HG03108 (cell line): Measurements from ENCODE around the gene ANGEL1.
A peak's percentile ranks its signal among the peaks of the same experiment; 100 is the strongest.

Experiments used
- ATAC-seq: cut with Tn5 transposase; IDR thresholded peaks from one replicate; pipeline ENCODE4 v1.9.1; 2021; ENCODE audit warnings: moderate library complexity; ENCODE audit not compliant: unreplicated experiment

Gene ANGEL1

GRCh38 chr14:76820700-76821099, 8.0 kb upstream of the ANGEL1 start:
- no peak for ATAC-seq

DNA sequence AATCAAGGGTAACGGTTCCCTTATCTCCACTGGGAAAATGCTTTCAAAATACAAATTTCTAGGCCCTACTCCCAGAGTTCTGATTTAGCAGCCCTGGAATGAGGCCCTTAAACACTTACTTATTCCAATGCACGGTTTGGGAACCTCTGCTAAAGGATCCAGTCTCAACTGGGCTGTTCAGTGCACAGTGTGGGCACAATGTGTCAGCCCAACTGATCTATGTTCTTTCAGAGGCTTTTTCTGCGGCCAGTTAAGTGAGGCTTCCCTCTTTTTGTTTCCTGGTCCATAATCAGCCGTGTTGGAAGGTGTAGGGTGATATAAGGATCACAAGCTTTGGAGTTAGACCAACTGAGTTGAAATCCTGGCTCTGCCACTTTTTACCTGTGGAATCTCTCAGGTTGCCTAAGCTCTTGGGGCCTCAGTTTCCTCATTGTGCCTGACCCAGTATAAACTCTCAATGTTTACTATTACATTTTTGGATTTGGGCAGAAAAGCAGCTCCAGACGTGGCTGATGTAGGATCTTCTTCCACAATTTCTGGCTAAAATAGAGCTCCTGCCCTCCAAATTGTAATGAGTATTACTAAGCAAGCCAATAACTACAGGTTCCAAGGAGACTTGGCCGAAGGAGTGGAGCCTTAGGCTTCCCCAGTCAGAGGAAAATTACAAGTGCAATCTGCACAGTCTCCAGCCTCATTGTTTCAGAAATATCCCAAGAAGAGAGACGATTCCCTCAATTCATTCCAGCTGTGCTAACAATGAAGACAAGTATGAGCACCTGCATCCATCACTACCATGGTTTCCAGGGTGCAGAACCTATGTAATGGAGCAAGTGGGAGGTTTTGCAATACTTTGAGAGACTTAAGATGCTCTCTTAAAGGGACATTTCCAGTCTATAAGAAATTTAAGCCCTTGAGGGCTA, 2.3 kb upstream of the ANGEL1 start:
- no peak for ATAC-seq

- ATAC-seq, result peak; percentile 5
Measured at GRCh38 chr14:76812093-76812421, 625 bp downstream of the ANGEL1 start.

- no peak for ATAC-seq
Measured at GRCh38 chr14:76811561-76811960, 1.1 kb downstream of the ANGEL1 start.

- ATAC-seq, result no peak
Measured at GRCh38 chr14:76810953-76811400, 1.7 kb downstream of the ANGEL1 start.

DNA sequence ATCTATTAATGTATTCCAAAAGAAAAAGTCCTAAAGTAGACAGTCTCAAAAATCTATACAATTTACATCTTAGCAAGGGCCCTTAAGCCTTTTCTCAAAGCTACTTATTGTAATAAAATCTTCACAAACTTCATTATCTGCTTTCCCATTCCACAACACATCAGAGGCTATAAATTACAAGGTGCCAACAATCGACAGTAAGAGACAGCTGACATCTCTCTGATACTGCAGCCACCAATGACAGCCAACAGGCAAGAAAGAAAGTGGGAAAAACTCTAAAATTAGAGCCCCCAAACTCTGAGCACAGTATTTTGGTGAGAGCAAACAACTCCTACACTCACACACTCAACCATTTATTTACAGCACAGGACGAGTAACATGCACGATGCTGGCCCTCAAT, 2.2 kb downstream of the ANGEL1 start:
- ATAC-seq, result no peak

DNA sequence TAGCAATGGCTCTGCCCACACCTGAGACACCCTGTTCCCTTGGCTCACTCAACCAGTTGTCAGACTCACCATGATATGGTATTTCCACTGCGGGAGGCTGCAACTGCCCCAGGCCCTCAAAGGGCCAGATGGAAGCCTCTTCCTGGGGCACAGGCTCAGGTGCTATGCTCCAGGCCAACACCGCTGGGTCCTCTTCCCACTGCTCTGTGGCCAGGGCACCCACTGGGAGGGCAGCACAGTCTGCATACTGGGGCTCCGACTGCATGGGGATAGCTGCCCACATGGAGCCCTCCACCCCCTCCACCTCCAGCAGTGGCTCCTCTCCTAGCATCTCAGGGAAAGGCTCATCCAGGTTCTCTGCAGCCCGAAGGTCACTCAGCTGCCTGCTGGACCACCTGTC, 3.7 kb downstream of the ANGEL1 start:
- ATAC-seq, result no peak

- ATAC-seq, result no peak
Measured at GRCh38 chr14:76808011-76808410, 4.7 kb downstream of the ANGEL1 start.

GRCh38 chr14:76806446-76806845, 6.2 kb downstream of the ANGEL1 start:
- no peak for ATAC-seq

DNA sequence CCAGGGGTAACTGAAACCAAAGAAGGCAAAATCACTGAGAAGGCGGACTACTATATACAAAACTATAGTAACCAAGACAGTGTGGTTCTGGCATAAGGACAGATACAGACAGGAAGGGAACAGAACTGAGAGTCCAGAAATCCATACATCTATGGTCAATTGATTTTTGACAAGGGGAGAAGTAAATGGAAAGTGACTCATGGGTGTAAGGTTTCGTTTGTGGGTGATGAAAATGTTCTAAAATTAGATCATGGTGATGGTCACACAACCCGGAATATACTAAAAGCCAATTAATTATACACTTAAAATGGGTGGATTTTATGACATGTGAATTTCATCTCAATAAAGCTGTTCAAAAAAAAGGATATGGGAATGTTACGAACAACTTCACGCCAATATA, 18.7 kb downstream of the ANGEL1 start:
- no peak for ATAC-seq

DNA sequence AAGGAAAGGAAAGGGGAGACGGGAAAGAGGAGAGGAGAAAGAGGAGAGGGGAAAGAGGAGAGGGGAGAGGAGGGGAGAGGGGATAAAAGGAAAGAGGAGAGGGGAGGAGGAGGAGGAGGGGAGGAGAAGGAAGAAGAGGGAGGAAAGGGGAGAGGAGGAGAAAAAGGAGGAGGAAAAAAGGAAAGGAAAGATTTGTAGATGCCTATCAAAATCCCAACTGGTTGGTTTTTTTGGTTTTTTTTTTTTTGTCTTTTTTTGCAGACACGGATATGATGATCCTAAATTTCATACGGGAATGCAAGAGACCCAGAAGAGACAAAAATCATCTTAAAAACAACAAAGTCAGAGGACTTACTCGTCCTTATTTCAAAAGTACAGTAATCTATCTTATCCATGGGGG, 19.4 kb downstream of the ANGEL1 start:
- no peak for ATAC-seq

DNA sequence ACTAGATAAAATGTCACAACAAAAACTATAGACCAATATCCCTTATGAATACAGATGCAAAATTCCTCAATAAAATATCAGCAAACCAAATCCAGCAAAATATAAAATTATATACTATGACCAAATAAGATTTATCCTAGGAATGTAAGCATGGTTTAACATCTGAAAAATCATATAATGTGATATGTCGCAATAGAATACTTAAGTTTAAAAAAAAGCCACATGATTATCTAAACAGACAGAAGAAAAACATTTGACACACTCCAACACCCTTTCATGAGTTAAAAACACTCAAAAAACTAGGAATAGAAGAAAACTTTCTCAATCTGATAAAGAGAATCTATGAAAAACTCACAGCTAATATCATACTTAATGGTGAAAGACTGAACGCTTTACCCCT, 20.3 kb downstream of the ANGEL1 start:
- ATAC-seq, result no peak

DNA sequence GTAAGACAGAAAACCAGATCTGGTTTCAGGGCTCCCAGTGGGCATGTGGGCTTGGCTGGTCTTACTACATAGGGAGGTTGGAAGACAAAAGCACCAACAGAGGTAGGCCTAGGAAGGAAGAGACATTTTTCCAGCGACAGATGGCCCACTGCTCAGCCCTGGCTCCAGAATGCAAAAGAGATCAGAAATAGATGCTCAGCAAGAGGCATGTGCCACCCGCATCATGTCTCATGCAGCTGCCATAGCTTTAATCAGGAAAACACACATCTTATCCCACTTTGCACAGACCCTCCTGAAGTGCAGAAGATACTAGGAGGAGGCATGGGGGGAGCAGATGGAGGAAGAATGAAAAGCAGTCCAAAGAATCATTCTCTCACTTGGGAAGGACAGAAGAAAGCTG, 26.1 kb downstream of the ANGEL1 start:
- ATAC-seq, result no peak

GRCh38 chr14:76784881-76785280, 27.8 kb downstream of the ANGEL1 start:
- no peak for ATAC-seq

DNA sequence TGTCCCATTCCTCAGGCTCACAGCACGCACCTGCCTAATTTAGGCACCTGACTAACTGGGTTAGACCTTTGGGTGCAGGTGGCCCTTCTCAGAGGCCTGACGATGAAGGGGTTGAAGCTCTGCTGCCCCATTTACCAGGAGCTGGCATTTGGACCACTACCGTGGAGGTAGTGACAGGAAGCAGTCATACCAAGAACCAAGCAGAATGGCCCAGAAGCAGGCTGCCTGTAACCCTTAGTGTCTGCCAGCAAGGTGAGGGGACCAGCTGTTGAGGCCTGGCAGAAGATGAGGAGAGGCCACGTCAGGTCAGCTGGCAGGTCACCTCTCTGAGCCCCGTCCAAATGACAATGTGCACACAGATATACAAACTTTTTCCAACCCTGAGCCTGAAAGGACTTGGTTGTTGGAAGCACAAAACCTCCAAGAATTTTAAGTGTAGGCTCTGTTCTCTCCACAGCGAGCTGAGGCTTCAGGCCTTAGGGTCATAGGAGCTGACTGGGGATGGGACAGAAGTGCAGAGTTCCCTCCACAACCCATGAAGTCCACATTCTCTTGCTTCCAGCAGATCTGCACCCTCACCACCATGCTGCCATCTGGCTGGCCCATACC, 28.3 kb downstream of the ANGEL1 start:
- no peak for ATAC-seq

DNA sequence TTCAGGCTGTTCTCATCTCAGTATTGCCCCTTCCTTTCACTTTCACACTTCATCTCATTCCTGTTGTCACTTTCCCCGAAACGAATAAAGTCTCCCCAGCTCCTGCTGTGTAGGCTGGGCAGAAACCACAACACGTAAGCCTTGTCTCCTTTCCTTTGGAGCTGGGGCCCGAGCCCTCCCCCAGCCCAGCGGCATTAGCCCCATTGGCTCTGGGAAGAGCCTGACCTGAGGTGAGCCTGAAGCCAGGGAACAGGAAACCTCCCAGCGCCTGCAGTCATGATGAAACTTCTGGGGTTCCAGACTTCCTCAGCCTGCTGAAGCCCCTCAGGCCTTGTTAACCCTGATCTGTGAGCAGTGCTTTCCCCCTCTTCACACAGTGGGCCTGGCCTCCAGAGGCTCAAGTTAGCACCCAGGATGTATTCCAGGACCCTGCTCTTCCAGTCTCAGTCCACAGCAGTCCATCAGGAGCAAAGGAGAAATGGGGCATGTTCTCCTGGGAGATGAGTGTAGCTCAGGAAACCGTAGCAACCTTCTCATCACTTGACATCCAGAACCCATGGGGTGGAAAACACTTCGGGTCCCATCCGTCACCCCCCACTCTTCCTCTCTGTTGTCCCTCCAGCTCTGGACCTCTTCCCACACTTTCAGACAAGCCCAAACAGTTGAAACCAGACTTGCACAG, 29.7 kb downstream of the ANGEL1 start:
- no peak for ATAC-seq

GRCh38 chr14:76782115-76782884, 30.4 kb downstream of the ANGEL1 start:
- no peak for ATAC-seq

DNA sequence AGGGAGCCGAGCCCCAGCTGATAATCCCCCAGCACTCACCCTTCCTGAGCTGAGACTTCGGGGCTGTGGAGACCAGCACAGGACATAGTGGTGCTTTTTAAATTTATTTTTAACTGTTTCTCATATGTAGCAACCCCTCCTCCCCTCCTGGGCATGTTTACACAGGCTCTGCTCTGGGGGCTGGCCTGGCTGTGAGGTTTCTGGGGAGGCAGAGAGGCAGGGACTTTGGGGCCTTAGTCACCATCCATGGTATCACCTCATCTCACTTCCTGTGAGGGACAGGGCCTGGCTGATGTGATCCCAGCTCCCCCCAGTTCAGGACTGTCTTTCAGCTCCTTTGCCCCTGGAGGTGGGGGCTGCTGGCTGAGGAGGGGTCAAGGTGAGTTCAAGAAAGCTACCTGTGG, 31.0 kb downstream of the ANGEL1 start:
- no peak for ATAC-seq

DNA sequence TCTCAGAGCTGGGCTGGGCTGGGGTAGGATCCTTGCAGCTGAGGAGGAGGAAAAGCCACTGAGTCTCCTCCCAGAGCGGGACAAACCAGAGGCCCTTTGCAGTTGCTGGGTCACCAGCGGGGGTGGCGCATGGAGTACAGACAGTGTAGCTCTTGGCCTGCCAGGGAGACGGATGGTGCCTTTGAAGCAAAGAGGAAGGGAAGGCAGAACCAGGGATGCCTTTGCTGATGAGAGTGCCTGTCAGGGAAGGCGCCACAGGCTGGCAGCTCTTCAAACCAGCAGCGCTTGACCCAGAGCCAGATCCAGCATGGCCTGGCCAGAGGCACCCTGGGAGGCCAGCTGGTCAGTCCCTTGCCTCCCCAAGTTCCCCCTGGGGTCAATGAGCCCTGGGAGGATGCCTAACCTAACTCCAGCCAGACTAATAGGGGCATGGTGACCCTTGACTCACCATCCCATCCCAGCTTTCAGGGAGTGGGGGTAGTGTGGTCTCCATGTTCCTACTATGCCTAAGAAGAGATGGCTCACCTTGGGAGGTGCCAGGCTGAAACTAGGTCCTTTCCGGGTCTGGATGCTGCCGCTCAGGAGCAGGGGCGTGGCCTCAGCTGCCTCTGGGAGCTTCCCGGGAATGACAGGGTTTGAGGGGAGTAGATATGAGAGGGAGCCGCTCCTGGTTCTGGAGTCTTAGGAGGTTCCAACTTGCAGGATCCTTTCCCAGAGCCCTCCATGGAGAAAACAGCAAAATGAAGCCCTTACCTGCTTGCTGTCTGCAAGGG, 31.6 kb downstream of the ANGEL1 start:
- no peak for ATAC-seq

GRCh38 chr14:76780360-76780759, 32.3 kb downstream of the ANGEL1 start:
- no peak for ATAC-seq

DNA sequence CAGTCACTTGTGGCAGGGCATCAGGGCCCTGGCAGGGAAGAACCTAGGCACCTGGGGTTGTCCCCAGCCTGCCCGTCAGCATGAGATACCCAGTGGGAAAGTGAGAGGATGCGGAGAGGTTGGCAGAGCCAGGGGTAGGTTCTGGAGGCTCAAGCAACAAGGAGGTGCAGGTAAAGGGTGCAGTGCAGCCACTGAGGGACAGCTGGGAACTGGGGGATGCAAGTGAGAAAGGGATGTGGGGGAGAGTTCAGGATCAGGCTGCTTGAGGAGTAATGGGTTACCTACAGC, 32.7 kb downstream of the ANGEL1 start:
- ATAC-seq, result no peak
